ENCODE results near the gene ZFP3. TPM values are rescaled to one million over a fixed set of nuclear protein-coding genes. Genes with fewer than 3 reads are reported as not detected.
A peak's percentile ranks its signal among the peaks of the same experiment; 100 is the strongest.

Gene ZFP3
- polyA plus RNA-seq, 1 experiment = 2.0 TPM

DNA sequence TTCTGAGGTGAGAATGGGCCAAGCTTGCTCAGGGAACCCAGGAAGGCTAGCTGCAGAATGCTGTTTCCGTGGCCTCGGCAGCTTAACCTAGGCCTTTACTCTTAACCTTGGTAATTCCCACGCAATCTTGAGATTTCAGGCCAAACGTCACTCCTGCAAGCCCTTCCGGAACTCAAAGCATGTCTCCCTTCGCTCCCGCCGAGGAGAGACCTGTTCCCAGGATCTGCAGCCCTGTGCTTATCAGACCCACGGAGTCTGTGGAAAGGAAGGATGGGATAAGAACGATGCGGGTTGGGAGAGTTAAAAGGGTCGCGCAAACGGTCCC is 524 bp upstream of the ZFP3 start:
- TF ChIP-seq CTCF (IDR thresholded peaks at IDR 0.05; ENCODE audit: insufficient read depth, low read depth, low read length) = no peak
- Histone ChIP-seq H3K27me3 (ENCODE audit: control insufficient read depth, insufficient read depth, low read length) (peaks cover 1% of the 10 kb centered on the region; the same call in 1 of the 2 replicates), H3K4me3 (ENCODE audit: low read depth, low read length) (peak overlapping the region; percentile 58), H3K36me3 (ENCODE audit: control insufficient read depth, insufficient read depth, low read length) (0 out of 2 replicates have a peak, but pooled peaks cover 2% of the 10 kb centered on the region)
- ChIA-PET POLR2A (no interaction called here), CTCF (no interaction called here)
- no peak for DNase-seq (ENCODE audit: low read depth)

DNA sequence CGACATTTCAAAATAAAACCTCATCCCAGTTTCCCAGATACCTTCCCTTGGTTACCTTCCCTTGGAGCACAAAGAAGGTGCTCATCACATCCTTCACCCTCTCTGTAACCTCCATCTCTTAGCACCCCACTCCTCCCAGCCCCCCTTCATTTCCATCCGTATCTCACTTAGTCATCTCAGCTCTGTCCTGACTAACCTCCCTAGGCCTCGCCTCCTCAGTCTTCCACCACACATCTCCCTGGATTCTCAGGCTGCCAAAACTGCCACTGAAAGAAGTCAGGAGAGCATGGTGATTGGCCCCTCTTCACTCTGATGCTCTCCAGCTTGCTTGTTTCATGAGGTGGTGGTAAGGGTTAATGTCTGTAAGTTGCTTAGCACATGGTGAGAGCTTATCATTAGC is 2.3 kb downstream of the ZFP3 start:
- POLR2A ChIA-PET = no interaction called here
- DNase-seq (ENCODE audit: low read depth) = no peak
- CTCF ChIA-PET = interaction anchor here (1.1 to 1.5 kb wide), 2 partner anchors 10 to 171 kb away, joined by 3 read pairs; no protein-coding TSS in a partner anchor

DNA sequence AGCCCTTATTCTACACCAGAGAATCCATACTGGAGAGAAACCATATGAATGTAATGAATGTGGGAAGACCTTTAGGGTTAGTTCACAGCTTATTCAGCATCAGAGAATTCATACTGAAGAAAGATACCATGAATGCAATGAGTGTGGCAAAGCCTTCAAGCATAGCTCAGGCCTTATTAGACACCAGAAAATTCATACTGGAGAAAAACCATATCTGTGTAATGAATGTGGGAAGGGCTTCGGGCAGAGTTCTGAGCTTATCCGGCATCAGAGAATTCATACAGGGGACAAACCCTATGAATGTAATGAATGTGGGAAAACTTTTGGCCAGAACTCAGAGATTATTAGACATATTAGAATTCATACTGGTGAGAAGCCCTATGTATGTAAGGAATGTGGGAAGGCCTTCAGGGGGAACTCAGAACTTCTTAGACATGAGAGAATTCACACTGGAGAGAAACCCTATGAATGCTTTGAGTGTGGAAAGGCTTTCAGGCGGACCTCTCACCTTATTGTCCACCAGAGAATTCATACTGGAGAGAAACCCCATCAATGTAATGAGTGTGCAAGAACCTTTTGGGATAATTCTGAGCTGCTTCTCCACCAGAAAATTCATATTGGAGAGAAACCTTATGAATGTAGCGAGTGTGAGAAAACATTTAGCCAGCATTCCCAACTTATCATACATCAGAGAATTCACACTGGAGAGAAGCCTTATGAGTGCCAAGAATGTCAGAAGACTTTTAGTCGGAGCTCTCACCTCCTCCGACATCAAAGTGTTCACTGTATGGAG is 14.1 kb downstream of the ZFP3 start:
- H3K4me3 ChIP-seq (ENCODE audit: low read depth, low read length) = no peak overlapping the region
- peaks cover 6% of the 10 kb centered on the region for H3K36me3 ChIP-seq (ENCODE audit: control insufficient read depth, insufficient read depth, low read length)
- ChIA-PET POLR2A (no interaction called here), CTCF (interaction anchor here (0.8 to 1.8 kb wide), 3 partner anchors 10 to 225 kb away, joined by 3 to 4 read pairs (median 3); no protein-coding TSS in a partner anchor)
- no peak for DNase-seq (ENCODE audit: low read depth)
- no peak for TF ChIP-seq CTCF (IDR thresholded peaks at IDR 0.05; ENCODE audit: insufficient read depth, low read depth, low read length)
- H3K27me3 ChIP-seq (ENCODE audit: control insufficient read depth, insufficient read depth, low read length) = no peaks in the 10 kb centered on the region

More for the DNA sequence above, 2.3 kb downstream of the ZFP3 start:
- 0 out of 2 replicates have a peak, but pooled peaks cover 2% of the 10 kb centered on the region for H3K36me3 ChIP-seq (ENCODE audit: control insufficient read depth, insufficient read depth, low read length)
- no peak for TF ChIP-seq CTCF (IDR thresholded peaks at IDR 0.05; ENCODE audit: insufficient read depth, low read depth, low read length)
- H3K4me3 ChIP-seq (ENCODE audit: low read depth, low read length) = no peak overlapping the region
- no peaks in the 10 kb centered on the region; the same call in 1 of the 2 replicates for H3K27me3 ChIP-seq (ENCODE audit: control insufficient read depth, insufficient read depth, low read length)

DNA sequence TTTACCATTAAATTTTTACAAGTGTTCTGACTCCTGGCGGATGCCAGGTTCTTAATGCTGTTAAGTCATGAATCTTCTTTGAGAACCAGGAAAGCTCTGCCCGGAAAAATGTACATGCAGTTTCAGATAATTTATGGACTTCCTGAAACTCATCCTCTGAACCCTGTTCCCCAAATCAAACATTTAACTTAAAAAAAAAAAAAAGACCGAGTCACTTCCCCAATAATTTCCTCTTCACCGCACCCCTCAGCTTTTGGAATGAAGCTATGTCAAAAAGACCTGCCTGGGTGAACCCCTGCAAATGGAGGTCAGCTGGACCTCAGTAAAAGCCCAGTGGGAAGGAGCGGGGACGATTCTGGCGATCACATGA is 18.4 kb downstream of the ZFP3 start:
- no peak for DNase-seq (ENCODE audit: low read depth)
- H3K4me3 ChIP-seq (ENCODE audit: low read depth, low read length) = no peak overlapping the region
- H3K27me3 ChIP-seq (ENCODE audit: control insufficient read depth, insufficient read depth, low read length) = no peaks in the 10 kb centered on the region
- CTCF ChIA-PET = no interaction called here
- POLR2A ChIA-PET = no interaction called here
- TF ChIP-seq CTCF (IDR thresholded peaks at IDR 0.05; ENCODE audit: insufficient read depth, low read depth, low read length) = no peak
- H3K36me3 ChIP-seq (ENCODE audit: control insufficient read depth, insufficient read depth, low read length) = no peaks in the 10 kb centered on the region

GRCh38 chr17:5097101-5097834 is 19.0 kb downstream of the ZFP3 start:
- H3K36me3 ChIP-seq (ENCODE audit: control insufficient read depth, insufficient read depth, low read length) = no peaks in the 10 kb centered on the region
- no peaks in the 10 kb centered on the region for H3K27me3 ChIP-seq (ENCODE audit: control insufficient read depth, insufficient read depth, low read length)
- no peak for DNase-seq (ENCODE audit: low read depth)
- TF ChIP-seq CTCF (IDR thresholded peaks at IDR 0.05; ENCODE audit: insufficient read depth, low read depth, low read length) = no peak
- CTCF ChIA-PET = no interaction called here
- POLR2A ChIA-PET = no interaction called here
- H3K4me3 ChIP-seq (ENCODE audit: low read depth, low read length) = no peak overlapping the region

All from BJ (cell line).